GM19023 (cell line): ENCODE measurements around the gene CCDC9B.

Experiments used
- ATAC-seq: cut with Tn5 transposase; IDR thresholded peaks from one replicate; pipeline ENCODE4 v1.9.1; 2021; ENCODE audit warnings: mild to moderate bottlenecking, moderate library complexity; ENCODE audit not compliant: unreplicated experiment

The CCDC9B gene

GRCh38 chr15:40293905-40294895 lies 46.5 kb downstream of the CCDC9B start:
- no peak for ATAC-seq

DNA sequence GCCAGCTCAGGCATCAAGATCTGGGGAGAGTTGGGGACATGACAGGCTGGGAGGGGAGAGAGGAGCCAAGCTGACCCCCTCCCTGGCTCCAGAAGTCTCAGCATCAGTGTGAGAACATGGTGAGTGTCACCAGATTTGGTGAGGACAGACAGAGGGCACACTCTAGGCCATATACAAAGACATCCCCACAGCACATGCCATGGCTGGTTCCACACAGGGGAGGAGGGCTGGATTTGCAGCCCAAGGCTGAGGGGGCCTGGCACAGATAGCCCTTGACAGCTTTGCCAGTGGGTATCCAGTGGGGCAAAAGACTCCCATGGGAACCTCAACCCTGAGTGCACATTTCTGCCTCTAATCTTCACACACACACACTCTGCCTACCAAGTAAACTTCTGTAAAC lies 47.7 kb downstream of the CCDC9B start:
- ATAC-seq, result no peak

DNA sequence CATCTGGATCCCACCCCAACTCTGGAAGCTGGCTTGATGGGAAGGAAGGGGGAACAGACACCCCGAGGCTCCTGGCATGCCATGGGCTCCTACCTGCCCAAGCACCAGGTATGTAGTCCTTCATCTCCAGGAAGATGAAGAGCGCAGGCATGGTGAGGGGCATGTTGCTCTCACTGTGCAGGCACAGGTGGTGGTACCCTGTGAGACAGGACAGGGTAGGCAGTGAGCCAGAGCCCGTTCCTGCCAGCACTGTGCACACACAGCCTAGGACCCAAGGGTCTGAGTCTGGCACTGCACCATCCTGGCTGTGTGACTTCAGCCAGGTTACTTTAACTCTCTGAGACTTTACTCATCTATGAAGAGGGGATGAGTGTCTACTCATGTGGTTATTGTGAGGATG lies 48.5 kb downstream of the CCDC9B start:
- no peak for ATAC-seq

DNA sequence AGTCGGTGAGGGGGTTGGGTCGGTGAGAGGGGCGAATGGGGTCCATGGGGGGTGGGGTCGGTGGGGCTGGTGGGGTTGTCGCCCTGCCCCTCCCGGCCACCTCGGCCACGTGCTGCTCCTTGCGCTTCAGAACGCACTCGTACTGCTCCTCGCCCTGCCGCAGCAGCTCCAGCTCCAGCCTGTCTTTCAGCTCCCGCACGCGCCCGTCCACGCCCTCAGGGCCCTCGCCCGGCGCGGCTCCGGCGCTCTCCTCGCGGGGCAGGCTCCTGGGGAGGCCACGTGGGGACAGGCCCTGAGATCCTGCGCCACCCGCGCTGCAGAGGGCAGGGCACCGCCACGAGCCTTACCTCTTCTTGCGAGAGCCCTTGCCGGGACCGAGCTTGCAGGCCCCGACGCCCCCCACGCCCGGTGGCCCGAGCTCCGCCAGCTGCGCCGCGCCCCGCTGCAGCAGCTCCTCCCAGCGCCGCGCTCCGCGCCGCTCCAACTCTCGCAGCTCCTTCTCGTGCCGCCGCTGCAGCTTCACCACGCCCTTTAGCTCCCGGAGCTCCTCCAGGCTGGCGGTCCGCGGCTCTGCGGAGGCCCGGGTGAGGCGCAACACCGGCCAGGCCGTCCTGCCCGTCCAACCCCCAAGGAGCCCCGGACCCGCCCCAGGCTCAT lies 49.7 kb downstream of the CCDC9B start:
- no peak for ATAC-seq

DNA sequence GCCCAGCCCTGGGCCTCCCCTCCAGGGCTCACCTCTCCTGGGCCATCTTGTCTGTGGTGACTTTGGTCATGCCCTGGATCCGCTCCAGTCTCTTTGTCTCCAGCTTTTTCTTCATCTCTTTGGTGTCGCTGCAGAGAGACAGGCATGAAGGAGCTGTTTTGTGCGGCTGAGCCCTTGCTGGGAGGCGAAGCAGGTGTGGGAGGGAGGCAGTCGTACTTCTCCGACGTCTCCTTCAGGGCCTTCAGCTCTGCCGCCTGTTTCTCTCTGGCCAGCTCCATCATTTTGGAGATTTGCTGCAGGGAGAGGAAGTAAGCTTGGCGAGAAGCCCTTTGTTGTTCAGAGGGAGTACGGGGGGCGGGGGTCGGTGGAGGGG lies 50.2 kb downstream of the CCDC9B start:
- no peak for ATAC-seq

DNA sequence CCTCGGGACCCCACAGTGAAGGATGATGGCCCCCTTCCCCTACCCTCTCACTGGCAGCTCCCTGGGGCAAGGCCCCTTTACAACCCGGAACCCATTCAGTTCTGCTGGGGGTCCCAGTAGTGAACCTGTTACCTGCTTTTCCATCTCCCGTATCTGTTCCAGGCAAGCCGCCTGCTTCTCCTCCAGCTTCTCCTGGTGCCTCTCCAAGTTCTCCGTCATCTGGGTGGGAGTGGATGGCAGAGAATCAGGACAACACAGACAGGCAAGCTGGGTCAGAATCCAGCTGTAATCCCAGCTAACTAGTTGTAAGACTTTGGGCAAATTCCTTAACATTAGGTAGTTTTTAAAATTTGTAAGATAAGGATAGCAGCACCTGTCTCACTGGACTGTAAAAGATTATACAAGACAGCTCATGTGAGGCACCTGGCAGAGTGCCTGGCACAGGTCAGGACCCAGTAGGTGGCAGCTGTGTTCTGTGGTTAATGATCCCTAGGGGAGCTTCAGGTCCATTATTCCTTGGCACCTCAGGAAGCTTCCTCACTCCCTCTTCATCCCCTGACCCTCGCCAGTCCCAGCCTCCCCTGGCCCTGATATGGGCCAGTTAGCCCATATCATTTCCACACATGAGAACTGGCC lies 51.5 kb downstream of the CCDC9B start:
- ATAC-seq, result no peak

GRCh38 chr15:40287968-40288367 lies 52.8 kb downstream of the CCDC9B start:
- ATAC-seq, result no peak

DNA sequence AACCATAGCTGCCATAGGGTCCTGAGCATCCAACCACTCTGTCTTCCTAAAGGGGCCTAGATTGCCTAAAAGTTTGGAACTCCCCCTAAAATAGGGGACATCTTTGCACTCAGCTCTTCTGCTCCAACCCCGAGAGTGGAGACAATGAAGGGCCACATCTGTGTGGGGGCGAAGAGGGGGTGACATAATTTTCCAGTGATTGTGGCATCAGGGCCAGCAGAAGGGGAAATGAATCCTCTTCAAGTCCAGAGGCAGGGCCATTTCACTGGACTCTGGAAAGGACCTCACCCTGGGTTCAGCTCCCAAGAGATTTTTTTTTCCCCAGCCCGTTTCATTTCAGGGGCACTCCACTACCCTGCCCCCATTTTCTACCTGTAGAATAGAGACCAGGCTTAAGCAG lies 53.2 kb downstream of the CCDC9B start:
- no peak for ATAC-seq

GRCh38 chr15:40286794-40287193 lies 53.9 kb downstream of the CCDC9B start:
- no peak for ATAC-seq

DNA sequence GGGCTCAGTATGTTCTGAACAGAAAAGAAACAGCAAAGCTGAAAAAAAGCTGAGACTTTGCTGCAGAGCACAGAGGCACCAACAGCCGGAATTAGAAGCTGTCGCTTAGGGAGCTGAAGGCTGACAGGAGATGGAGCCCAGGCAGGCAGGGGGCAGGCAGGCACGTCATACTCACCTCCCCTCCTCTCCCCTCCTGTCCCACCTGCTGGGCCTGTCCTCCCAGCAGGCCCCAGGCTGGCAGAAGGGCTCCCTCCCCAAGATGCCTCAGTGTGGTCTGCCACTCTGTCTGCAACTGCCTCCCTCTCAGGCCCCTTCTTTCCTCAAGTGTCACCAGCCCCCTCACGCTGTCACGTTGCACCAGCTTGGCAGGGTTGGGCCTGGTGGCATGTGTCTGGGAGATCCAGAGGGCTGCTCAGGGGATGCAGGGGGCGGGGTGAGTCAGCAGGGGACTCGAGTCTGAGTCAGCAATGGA lies 54.6 kb downstream of the CCDC9B start:
- no peak for ATAC-seq

- ATAC-seq, result no peak
These were observed 55.2 kb downstream of the CCDC9B start for GRCh38 chr15:40285554-40286011.

GRCh38 chr15:40285151-40285550 lies 55.6 kb downstream of the CCDC9B start:
- no peak for ATAC-seq

DNA sequence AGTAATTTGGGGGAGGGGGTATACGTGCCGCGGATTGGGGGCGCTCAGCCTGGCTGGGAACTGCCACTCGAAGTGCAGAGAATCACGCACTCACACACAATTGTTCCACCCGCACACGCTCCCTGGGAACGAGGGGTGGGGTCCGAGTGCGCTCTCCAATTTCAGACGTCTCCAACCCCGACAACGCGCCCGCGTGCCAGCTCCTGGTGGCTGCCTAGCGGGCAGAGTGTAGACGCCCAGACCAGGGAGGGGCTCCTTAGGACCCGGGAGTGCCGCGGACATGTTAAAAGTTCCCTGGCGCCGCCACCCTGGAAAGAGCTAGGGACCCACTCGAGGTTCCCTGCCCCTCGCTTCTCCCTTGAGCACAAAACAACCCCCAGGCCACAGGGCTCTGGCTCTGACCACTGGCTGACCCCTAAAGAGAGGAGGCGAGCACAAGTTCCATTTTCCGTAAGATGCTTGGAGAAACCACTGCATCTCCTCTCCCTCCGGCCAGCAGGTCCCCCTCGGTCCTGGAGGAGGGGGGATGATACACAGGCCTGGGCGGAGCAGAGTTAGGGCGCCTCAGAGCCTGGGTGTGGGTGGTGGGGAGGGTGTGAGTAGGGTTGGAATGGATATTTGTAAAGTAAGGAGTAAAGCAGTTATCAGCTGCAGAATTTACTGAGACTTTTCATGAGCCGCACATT lies 57.0 kb downstream of the CCDC9B start:
- no peak for ATAC-seq

GRCh38 chr15:40282869-40283614 lies 57.7 kb downstream of the CCDC9B start, which contains the start of gene ANKRD63:
ANKRD63 (minus strand) TSS chr15:40283064; CDS start chr15:40282586, 478 bp downstream.
- ATAC-seq, result peak; percentile 32

GRCh38 chr15:40282147-40282868 lies 58.4 kb downstream of the CCDC9B start:
- peak; percentile 49 for ATAC-seq

- no peak for ATAC-seq
These were observed 59.0 kb downstream of the CCDC9B start for GRCh38 chr15:40281801-40282146.
